ENCODE data around the gene RC3H1. TPM values are rescaled to one million over a fixed set of nuclear protein-coding genes. Genes with fewer than 3 reads are reported as not detected.

Gene RC3H1
- total RNA-seq, 2 experiments from 2014 or later: 38.0 to 40.4 TPM

- no peak for TF ChIP-seq CTCF (IDR thresholded peaks at IDR 0.05)
- Histone ChIP-seq H3K27ac (ENCODE audit: low read depth in 1 of 2, low read length in 2 of 2) (peak overlapping the region; percentile 72 to 85), H3K27me3 (ENCODE audit: control insufficient read depth in 1 of 2, insufficient read depth in 2 of 2, low read length in 2 of 2) (no peaks in the 10 kb centered on the region), H3K36me3 (ENCODE audit: insufficient read depth, low read length) (no peaks in the 10 kb centered on the region), H3K4me3 (ENCODE audit: low read length) (peak overlapping the region; percentile 97), H3K4me1 (ENCODE audit: insufficient read depth, low read length) (peaks cover 27% of the 10 kb centered on the region), H3K9me3 (ENCODE audit: control insufficient read depth in 1 of 2, insufficient read depth in 1 of 2, low read length in 2 of 2) (no peaks in the 10 kb centered on the region)
- no peaks in the 10 kb centered on the region for H3K27me3 Mint-ChIP-seq
- H3K4me3 Mint-ChIP-seq: peak overlapping the region; percentile 99
- ChIA-PET CTCF (interaction anchor here (0.9 kb wide), 1 partner anchor 196 kb away, joined by 3 read pairs; no protein-coding TSS in a partner anchor), POLR2A (interaction anchor here (0.6 to 3.2 kb wide), 18 partner anchors 10 to 1489 kb away, joined by 3 to 27 read pairs (median 6); partner anchors contain the start of genes CACYBP, DARS2, GAS5 and KLHL20)
- intact Hi-C loops (cut with DNase I, micrococcal nuclease): loop anchor here (1.0 to 10.0 kb wide), 9 partner anchors 135 to 1489 kb away; partner anchors contain the start of genes CENPL (in 1 of the 2), DARS2 (in 1 of the 2), GAS5 (in 1 of the 2) and KLHL20 (in 1 of the 2)
- H3K36me3 Mint-ChIP-seq (ENCODE audit: low read depth): peaks cover 27% of the 10 kb centered on the region
- peak overlapping the region; percentile 91 for H3K27ac Mint-ChIP-seq
- DNase-seq (peak in 13 of 14 experiments; percentile 6 to 62 (median 22)), ATAC-seq (ENCODE audit: poor library complexity) (peak; percentile 18)
- H3K9me3 Mint-ChIP-seq: no peaks in the 10 kb centered on the region
- peaks cover 62% of the 10 kb centered on the region for H3K4me1 Mint-ChIP-seq (ENCODE audit: low read depth)
Observed at GRCh38 chr1:174021591-174022079, 522 bp downstream of the RC3H1 start.

- Histone ChIP-seq H3K36me3 (ENCODE audit: insufficient read depth, low read length) (no peaks in the 10 kb centered on the region), H3K27ac (ENCODE audit: low read depth in 1 of 2, low read length in 2 of 2) (no peak overlapping the region), H3K9me3 (ENCODE audit: control insufficient read depth in 1 of 2, insufficient read depth in 1 of 2, low read length in 2 of 2) (no peaks in the 10 kb centered on the region), H3K4me3 (ENCODE audit: low read length) (no peak overlapping the region), H3K27me3 (ENCODE audit: control insufficient read depth in 1 of 2, insufficient read depth in 2 of 2, low read length in 2 of 2) (no peaks in the 10 kb centered on the region), H3K4me1 (ENCODE audit: insufficient read depth, low read length) (peaks cover 30% of the 10 kb centered on the region)
- ATAC-seq (ENCODE audit: poor library complexity) (no peak), DNase-seq (no peak)
- no peak for TF ChIP-seq CTCF (IDR thresholded peaks at IDR 0.05)
- intact Hi-C loops (cut with DNase I, micrococcal nuclease): no loop called here
- Mint-ChIP-seq H3K27ac (peak overlapping the region; percentile 72), H3K9me3 (no peaks in the 10 kb centered on the region), H3K4me3 (peak overlapping the region; percentile 57), H3K27me3 (no peaks in the 10 kb centered on the region), H3K36me3 (ENCODE audit: low read depth) (peaks cover 35% of the 10 kb centered on the region), H3K4me1 (ENCODE audit: low read depth) (peaks cover 74% of the 10 kb centered on the region)
- CTCF ChIA-PET: no interaction called here
- POLR2A ChIA-PET: interaction anchor here (1.2 kb wide), 1 partner anchor 13 kb away, joined by 3 read pairs; no protein-coding TSS in a partner anchor
Observed at GRCh38 chr1:174018565-174018964, 3.6 kb downstream of the RC3H1 start.

GRCh38 chr1:174017231-174017970, 4.8 kb downstream of the RC3H1 start:
- H3K27ac Mint-ChIP-seq: no peak overlapping the region
- Histone ChIP-seq H3K9me3 (ENCODE audit: control insufficient read depth in 1 of 2, insufficient read depth in 1 of 2, low read length in 2 of 2) (no peaks in the 10 kb centered on the region), H3K4me1 (ENCODE audit: insufficient read depth, low read length) (peaks cover 21% of the 10 kb centered on the region), H3K36me3 (ENCODE audit: insufficient read depth, low read length) (no peaks in the 10 kb centered on the region), H3K27ac (ENCODE audit: low read depth in 1 of 2, low read length in 2 of 2) (no peak overlapping the region), H3K27me3 (ENCODE audit: control insufficient read depth in 1 of 2, insufficient read depth in 2 of 2, low read length in 2 of 2) (no peaks in the 10 kb centered on the region), H3K4me3 (ENCODE audit: low read length) (no peak overlapping the region)
- no peak for TF ChIP-seq CTCF (IDR thresholded peaks at IDR 0.05)
- peaks cover 29% of the 10 kb centered on the region for H3K36me3 Mint-ChIP-seq (ENCODE audit: low read depth)
- intact Hi-C loops (cut with DNase I, micrococcal nuclease): no loop called here
- ATAC-seq (ENCODE audit: poor library complexity) (no peak), DNase-seq (no peak)
- H3K4me1 Mint-ChIP-seq (ENCODE audit: low read depth): peaks cover 72% of the 10 kb centered on the region
- POLR2A ChIA-PET: no interaction called here
- H3K27me3 Mint-ChIP-seq: no peaks in the 10 kb centered on the region
- CTCF ChIA-PET: no interaction called here
- peaks cover 2% of the 10 kb centered on the region for H3K9me3 Mint-ChIP-seq
- H3K4me3 Mint-ChIP-seq: peak overlapping the region; percentile 48
